NT2/D1 (cell line): ENCODE results near the gene ARID3B.

Experiments used
- DNase-seq: peaks from one replicate; pipeline ENCODE4 v3.0.0-alpha.2; 2011; ENCODE audit warnings: low read depth, low spot score
- H3K27me3 ChIP-seq: 2 replicates; pipeline ENCODE4 v1.6.0; 2011; ENCODE audit warnings: mild to moderate bottlenecking; ENCODE audit not compliant: insufficient read length, insufficient read depth
- H3K36me3 ChIP-seq: 2 replicates; pipeline ENCODE4 v1.6.1; 2011; ENCODE audit warnings: mild to moderate bottlenecking, low read length, mixed read lengths; ENCODE audit not compliant: insufficient read depth, insufficient read length
- H3K4me1 ChIP-seq: 2 replicates; pipeline ENCODE4 v1.5.1; 2011; ENCODE audit not compliant: insufficient read depth, insufficient read length
- H3K4me3 ChIP-seq: 2 replicates; pipeline ENCODE4 v1.5.1; 2011; ENCODE audit warnings: low read depth; ENCODE audit not compliant: insufficient read length
- H3K9ac ChIP-seq: 2 replicates; pipeline ENCODE4 v1.6.0; 2011; ENCODE audit warnings: low read depth; ENCODE audit not compliant: insufficient read length
- H3K9me3 ChIP-seq: 2 replicates; pipeline ENCODE4 v1.5.1; 2011; ENCODE audit warnings: mild to moderate bottlenecking, low read length; ENCODE audit not compliant: insufficient read depth
- SUZ12 ChIP-seq: IDR thresholded peaks from 2 replicates; pipeline ENCODE4 v1.6.1; 2011; ENCODE audit not compliant: insufficient read length, insufficient read depth; ENCODE audit errors: extremely low read depth
- YY1 ChIP-seq: IDR thresholded peaks from 2 replicates; pipeline ENCODE4 v1.6.1; 2011; ENCODE audit not compliant: insufficient read length, insufficient read depth
- ZNF274 ChIP-seq: IDR thresholded peaks from 2 replicates; pipeline ENCODE4 v1.6.1; 2011; ENCODE audit warnings: mild to moderate bottlenecking, low read depth, low read length

The ARID3B gene

DNA sequence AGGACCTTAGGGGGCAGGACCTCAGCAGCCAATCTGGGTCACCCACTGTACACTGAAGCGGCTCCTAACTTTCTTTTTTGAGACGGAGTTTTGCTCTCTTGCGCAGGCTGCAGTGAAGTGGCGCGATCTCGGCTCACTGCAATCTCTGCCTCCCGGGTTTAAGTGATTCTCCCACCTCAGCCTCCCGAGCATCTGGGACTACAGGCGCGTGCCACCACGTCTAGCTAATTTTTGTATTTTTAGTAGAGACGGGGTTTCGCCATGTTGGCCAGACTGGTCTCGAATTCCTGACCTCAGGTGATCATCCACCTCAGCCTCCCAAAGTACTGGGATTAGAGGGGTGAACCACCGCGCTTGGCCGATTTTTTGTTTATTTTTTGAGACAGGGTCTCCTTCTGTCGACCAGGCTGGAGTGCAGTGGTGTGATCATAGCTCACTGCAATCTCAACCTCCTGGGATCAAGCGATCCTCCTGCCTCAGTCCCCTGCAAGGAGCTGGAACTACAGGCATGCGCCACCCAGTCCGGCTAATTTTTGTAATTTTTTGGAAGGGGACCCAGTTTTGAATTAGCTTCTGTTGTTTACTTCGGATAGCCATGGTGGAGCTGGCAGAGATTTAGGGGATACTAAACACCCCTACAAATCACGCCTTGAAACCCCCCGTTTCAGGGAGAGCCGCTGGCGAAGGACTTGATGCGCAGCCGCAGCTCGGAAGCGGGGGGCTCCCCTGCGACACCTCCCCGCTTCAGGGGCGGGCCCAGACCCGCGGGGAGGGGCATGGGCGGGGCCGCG is 73.1 kb downstream of the ARID3B start:
- Histone ChIP-seq H3K27me3 (peaks cover 12% of the 10 kb centered on the region), H3K9ac (peak overlapping the region; percentile 74), H3K4me1 (peaks cover 14% of the 10 kb centered on the region), H3K4me3 (peak overlapping the region; percentile 98), H3K9me3 (no peaks in the 10 kb centered on the region), H3K36me3 (peaks cover 21% of the 10 kb centered on the region)
- TF ChIP-seq SUZ12 (no peak), YY1 (no peak), ZNF274 (no peak)
- no peak for DNase-seq

DNA sequence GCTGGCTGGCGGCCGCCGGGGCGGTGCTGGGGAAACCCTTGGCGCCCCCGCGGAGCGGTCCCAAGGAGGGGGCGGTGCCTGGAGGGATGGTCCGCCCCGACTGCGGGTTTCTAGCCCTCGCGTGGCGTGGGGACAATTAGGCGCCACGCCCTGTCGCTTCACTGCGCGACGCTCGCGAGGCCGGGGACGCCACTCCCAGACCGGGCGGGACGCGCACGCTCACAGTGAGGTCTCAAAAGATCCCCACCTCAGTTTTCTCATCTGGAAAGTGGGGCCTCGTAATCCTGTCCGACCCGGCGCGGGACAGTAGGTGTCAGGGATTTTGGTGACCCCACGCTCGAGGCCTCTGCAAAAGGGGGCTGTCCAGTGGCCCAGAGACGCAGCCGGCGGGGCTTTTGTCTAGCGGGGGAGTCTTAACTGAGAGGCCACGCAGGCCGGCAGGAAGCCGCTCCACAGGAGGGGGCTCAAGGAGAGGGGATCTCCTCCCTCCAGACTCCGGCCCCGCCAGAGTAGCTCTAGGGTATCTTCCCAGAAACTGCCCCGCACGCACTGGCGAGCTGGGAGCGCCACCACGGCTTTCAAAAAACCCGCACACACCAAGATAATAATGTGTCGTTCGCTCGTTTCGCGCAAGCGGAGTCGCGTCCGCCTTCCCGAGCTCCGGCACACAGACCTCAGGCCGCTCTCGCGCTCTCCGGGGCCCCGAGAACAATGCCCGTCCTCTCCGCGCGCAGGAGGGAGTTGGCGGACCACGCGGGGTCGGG is 73.9 kb downstream of the ARID3B start:
- Histone ChIP-seq H3K4me3 (peak overlapping the region; percentile 98), H3K9ac (peak overlapping the region; percentile 94), H3K9me3 (no peaks in the 10 kb centered on the region), H3K4me1 (peaks cover 14% of the 10 kb centered on the region), H3K36me3 (peaks cover 29% of the 10 kb centered on the region), H3K27me3 (peaks cover 12% of the 10 kb centered on the region)
- DNase-seq, result no peak
- no peak for TF ChIP-seq ZNF274
- TF ChIP-seq SUZ12, result no peak
- no peak for TF ChIP-seq YY1

DNA sequence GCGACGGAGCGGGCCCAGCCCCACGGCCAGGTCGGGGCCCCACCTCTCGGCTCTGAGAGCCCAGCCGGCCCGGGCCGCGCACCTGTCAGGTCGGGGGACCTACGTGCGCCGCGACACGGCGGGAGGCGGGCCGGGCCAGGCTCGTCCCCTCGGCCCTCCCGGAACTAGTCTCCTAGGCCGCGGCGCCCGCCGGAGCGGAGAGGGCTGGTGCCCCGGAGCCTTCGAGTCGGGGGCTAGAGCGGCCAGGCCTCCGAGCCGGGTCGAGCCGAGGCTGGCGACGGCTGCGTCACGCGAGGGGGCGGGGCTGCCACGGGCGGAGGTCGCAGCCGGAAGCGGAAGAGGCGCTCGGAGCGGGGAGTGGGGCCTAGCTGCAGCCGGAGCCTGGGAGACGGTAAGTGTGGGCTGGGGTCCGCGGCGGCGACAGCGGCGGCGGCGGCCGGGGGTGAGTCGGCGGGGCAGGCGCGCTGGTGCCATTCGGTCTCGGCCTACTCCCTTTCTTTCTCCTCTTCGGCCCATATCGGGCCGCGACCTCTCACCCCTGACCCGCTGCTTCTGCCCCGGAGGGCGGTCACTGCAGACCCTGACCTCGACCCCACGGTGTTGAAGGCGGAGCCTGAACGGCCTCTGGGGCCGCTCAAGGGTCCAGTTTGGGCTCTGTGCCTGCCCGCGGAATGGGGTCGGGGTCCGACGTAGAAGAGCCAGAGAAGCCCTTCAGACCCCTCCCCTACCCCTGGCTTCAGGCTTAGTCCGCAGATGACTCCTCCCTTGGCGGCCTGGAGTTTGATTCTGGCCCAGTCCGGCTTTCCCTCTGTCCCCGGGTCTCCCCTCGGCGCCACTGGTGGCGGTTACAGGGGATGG is 74.7 kb downstream of the ARID3B start, which contains the start of gene CLK3:
Gene CLK3, plus strand, starts transcription at position 329 of the 858 bp plus-strand sequence. CDS start 3,361 bp downstream, outside the sequence.
- peaks cover 12% of the 10 kb centered on the region for H3K27me3 ChIP-seq
- TF ChIP-seq ZNF274 (no peak), YY1 (no peak), SUZ12 (no peak)
- H3K9ac ChIP-seq, result peak within 1 kb of the TSS; percentile 97
- H3K9me3 ChIP-seq, result no peaks in the 10 kb centered on the region
- peak within 1 kb of the TSS; percentile 98 for H3K4me3 ChIP-seq
- peaks cover 8% of the 10 kb centered on the region for H3K4me1 ChIP-seq
- peak; percentile 96 for DNase-seq
- H3K36me3 ChIP-seq, result peaks cover 37% of the 10 kb centered on the region

DNA sequence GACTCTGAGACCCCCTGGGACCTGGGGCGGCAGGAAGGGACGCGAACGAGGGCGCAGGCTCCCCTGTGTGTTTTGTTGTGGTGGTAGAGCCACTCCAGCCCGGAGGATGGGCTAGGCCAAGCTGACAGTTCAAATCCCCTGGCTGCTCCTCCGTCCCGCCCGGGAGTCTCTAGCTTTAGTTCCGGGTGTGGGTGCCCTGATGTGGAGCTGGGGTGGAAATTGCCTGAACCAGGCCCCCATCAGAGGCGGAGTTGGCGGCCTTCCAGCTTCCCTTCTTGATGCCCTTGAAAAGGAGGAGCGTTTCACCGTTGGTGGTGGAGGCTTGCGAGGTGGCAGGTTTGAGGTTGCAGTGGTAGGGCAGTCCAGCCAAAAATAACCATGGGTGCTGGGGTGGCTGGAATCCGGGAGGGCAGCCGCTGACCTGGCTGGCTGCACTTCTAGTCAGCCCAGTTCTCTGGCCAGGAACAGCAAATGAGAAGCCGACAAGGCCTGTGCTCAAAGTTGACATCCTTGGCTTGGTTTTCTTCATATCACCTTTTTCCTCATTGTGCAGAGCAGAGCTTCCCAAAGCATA is 75.4 kb downstream of the ARID3B start:
- Histone ChIP-seq H3K27me3 (peaks cover 10% of the 10 kb centered on the region), H3K4me3 (peak overlapping the region; percentile 98), H3K36me3 (peaks cover 44% of the 10 kb centered on the region), H3K9me3 (no peaks in the 10 kb centered on the region), H3K9ac (peak overlapping the region; percentile 97), H3K4me1 (peaks cover 10% of the 10 kb centered on the region)
- DNase-seq, result no peak
- TF ChIP-seq ZNF274 (no peak), YY1 (no peak), SUZ12 (no peak)

DNA sequence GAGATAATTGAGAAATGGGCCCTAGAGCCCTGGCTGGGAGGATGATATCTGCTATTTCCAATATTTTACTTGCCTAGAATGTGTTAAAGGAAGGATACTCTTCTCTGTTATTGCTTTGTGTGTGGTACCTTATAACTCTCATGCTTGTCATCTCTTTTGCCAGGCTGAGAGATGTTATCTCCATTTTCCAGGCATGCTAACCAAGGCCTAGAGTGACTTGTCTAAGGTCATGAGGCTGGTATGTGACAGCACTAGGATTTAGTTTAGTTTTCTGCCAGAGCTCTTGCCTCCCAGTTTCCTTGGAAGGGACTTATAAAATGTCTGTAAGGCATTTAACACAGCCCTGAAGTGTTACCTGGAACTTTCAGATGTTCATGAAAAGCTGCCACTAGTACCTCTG is 76.0 kb downstream of the ARID3B start:
- no peak for DNase-seq
- Histone ChIP-seq H3K4me3 (peak overlapping the region; percentile 98), H3K9me3 (no peaks in the 10 kb centered on the region), H3K36me3 (peaks cover 50% of the 10 kb centered on the region), H3K27me3 (peaks cover 5% of the 10 kb centered on the region), H3K4me1 (peaks cover 12% of the 10 kb centered on the region), H3K9ac (peak overlapping the region; percentile 97)
- TF ChIP-seq YY1 (no peak), SUZ12 (no peak), ZNF274 (no peak)

DNA sequence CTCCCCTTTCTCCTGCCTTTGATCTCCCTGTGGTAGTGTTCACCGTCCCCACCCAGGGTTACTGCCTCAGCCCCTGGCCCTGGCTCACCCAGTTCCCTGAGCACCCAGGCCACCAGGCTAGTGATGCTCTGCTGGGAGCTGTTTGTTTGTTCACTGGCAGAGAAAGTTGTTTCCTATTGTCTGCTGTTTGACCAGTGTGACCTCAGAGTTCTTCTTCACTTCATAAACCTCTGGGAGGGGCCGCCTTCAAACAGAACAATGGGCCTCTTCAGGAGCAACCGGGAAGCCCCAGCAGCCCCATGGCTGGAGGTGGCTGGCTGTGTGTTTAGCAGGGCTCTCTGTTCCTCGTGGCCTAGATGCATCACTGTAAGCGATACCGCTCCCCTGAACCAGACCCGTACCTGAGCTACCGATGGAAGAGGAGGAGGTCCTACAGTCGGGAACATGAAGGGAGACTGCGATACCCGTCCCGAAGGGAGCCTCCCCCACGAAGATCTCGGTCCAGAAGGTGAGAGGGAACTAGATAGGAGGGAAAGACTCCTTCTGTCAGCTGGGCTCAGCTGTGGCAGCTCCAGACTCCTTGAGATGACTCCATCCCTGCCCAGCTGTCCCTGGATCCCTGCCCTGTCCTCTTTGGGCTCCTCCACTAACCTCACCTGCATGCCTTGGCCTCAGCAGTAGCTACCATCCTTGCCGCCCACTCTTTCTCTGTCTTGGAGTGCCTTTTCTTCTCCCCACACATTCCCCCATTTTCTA is 78.0 kb downstream of the ARID3B start:
- no peaks in the 10 kb centered on the region for H3K9me3 ChIP-seq
- peaks cover 14% of the 10 kb centered on the region for H3K4me1 ChIP-seq
- H3K9ac ChIP-seq, result no peak overlapping the region
- H3K27me3 ChIP-seq, result no peaks in the 10 kb centered on the region
- no peak overlapping the region for H3K4me3 ChIP-seq
- no peak for DNase-seq
- peaks cover 70% of the 10 kb centered on the region for H3K36me3 ChIP-seq
- TF ChIP-seq ZNF274 (no peak), SUZ12 (no peak), YY1 (no peak)
